Liver (tissue), 3 donors: Measurements from ENCODE around the gene APOA1.
"Not testable (repeated sequence)": the region's sequence is repeated elsewhere in the genome, so short reads cannot be mapped to it uniquely, and the experiment has no call there.

Experiments used
- EGR1 ChIP-seq, 2 donors: IDR thresholded peaks; 2 replicates each; pipeline ENCODE4 v1.6.1; 2016 to 2018; ENCODE audit warnings: antibody characterized with exemption in 2 of 2, low read depth in 2 of 2
- GABPA ChIP-seq, 2 donors: IDR thresholded peaks in 1 of 2; conservative IDR thresholded peaks in 1 of 2; 2 replicates each; pipeline ENCODE4 v1.6.1; 2016; ENCODE audit warnings: antibody characterized with exemption in 2 of 2, mild to moderate bottlenecking in 1 of 2, moderate library complexity in 1 of 2
- HNF4G ChIP-seq: IDR thresholded peaks from 2 replicates; pipeline ENCODE4 v1.6.1; 2016; ENCODE audit warnings: antibody characterized with exemption
- JUND ChIP-seq, 2 donors: IDR thresholded peaks; 2 replicates each; pipeline ENCODE4 v1.6.1; 2016; ENCODE audit warnings: antibody characterized with exemption in 2 of 2
- RXRA ChIP-seq, 2 donors: IDR thresholded peaks; 2 replicates each; pipeline ENCODE4 v1.6.1; 2017 to 2018; ENCODE audit warnings: antibody characterized with exemption in 2 of 2, mild to moderate bottlenecking in 1 of 2
- TAF1 ChIP-seq: conservative IDR thresholded peaks from 2 replicates; pipeline ENCODE4 v1.6.1; 2016; ENCODE audit warnings: antibody characterized with exemption, mild to moderate bottlenecking
- YY1 ChIP-seq: IDR thresholded peaks from 2 replicates; pipeline ENCODE4 v1.6.1; 2016; ENCODE audit warnings: antibody characterized with exemption, mild to moderate bottlenecking
- TF ChIP-seq, protein P1 (sequence below): fragments of 150-350 bp; IDR thresholded peaks from 2 replicates; pipeline ENCODE4 v1.5.1; 2017; ENCODE audit warnings: improper control_type of control experiment, low read depth, low read length; ENCODE audit not compliant: missing input control
- TF ChIP-seq, protein P2 (sequence below): IDR thresholded peaks from 2 replicates; pipeline ENCODE4 v1.6.1; 2016; ENCODE audit warnings: antibody characterized with exemption, mild to moderate bottlenecking
- TF ChIP-seq, protein P3 (sequence below): IDR thresholded peaks from 2 replicates; pipeline ENCODE4 v1.6.1; 2016; ENCODE audit warnings: antibody characterized with exemption
- donor health status: healthy.
- donor health status: healthy.

DNA sequence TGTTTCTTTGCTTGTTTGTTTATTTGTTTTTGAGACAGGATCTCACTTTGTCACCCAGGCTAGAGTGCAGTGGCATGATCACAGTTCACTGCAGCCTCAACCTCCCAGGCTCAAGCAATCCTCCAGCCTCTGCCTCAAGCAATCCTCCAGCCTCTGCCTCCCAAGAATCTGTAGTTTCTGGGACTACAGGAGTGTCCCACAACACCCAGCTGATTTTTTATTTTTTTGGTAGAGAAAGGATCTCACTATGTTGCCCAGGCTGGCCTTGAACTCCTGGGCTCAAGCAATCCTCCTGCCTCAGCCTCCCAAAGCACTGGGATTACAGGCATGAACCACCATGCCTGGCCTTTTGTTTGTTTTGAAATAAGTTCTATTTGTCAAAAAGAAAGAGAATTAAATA lies 35.8 kb downstream of the APOA1 start:
- TF ChIP-seq JUND (IDR thresholded peaks at IDR 0.05); YY1; HNF4G; TAF1; GABPA (IDR thresholded peaks at IDR 0.05 in 1 of 2, conservative IDR thresholded peaks at IDR 0.05 in 1 of 2); EGR1 (IDR thresholded peaks at IDR 0.05; ENCODE audit: low read depth in 2 of 2); RXRA (IDR thresholded peaks at IDR 0.05): not testable (repeated sequence)
- TF ChIP-seq, protein P1, sequence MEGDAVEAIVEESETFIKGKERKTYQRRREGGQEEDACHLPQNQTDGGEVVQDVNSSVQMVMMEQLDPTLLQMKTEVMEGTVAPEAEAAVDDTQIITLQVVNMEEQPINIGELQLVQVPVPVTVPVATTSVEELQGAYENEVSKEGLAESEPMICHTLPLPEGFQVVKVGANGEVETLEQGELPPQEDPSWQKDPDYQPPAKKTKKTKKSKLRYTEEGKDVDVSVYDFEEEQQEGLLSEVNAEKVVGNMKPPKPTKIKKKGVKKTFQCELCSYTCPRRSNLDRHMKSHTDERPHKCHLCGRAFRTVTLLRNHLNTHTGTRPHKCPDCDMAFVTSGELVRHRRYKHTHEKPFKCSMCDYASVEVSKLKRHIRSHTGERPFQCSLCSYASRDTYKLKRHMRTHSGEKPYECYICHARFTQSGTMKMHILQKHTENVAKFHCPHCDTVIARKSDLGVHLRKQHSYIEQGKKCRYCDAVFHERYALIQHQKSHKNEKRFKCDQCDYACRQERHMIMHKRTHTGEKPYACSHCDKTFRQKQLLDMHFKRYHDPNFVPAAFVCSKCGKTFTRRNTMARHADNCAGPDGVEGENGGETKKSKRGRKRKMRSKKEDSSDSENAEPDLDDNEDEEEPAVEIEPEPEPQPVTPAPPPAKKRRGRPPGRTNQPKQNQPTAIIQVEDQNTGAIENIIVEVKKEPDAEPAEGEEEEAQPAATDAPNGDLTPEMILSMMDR = not testable (repeated sequence)
- TF ChIP-seq, protein P2, sequence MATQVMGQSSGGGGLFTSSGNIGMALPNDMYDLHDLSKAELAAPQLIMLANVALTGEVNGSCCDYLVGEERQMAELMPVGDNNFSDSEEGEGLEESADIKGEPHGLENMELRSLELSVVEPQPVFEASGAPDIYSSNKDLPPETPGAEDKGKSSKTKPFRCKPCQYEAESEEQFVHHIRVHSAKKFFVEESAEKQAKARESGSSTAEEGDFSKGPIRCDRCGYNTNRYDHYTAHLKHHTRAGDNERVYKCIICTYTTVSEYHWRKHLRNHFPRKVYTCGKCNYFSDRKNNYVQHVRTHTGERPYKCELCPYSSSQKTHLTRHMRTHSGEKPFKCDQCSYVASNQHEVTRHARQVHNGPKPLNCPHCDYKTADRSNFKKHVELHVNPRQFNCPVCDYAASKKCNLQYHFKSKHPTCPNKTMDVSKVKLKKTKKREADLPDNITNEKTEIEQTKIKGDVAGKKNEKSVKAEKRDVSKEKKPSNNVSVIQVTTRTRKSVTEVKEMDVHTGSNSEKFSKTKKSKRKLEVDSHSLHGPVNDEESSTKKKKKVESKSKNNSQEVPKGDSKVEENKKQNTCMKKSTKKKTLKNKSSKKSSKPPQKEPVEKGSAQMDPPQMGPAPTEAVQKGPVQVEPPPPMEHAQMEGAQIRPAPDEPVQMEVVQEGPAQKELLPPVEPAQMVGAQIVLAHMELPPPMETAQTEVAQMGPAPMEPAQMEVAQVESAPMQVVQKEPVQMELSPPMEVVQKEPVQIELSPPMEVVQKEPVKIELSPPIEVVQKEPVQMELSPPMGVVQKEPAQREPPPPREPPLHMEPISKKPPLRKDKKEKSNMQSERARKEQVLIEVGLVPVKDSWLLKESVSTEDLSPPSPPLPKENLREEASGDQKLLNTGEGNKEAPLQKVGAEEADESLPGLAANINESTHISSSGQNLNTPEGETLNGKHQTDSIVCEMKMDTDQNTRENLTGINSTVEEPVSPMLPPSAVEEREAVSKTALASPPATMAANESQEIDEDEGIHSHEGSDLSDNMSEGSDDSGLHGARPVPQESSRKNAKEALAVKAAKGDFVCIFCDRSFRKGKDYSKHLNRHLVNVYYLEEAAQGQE = not testable (repeated sequence)
- TF ChIP-seq, protein P3, sequence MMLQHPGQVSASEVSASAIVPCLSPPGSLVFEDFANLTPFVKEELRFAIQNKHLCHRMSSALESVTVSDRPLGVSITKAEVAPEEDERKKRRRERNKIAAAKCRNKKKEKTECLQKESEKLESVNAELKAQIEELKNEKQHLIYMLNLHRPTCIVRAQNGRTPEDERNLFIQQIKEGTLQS = not testable (repeated sequence)
